Heart left ventricle (tissue), 16 donors: ENCODE data around the gene SLC1A7. TPM values are rescaled to one million over a fixed set of nuclear protein-coding genes. Genes with fewer than 3 reads are reported as not detected.

Experiments used
- ATAC-seq, 4 donors: fragments of 200-7000 bp; cut with Tn5 transposase; one replicate each; pipeline ENCODE4 v1.9.1; 2020 to 2022; ENCODE audit warnings: moderate library complexity in 4 of 4, mild to moderate bottlenecking in 3 of 4, moderate number of reproducible peaks in 1 of 4
- DNase-seq, 5 donors: peaks; one replicate each; pipeline ENCODE4 v3.0.0-alpha.2; 2020
- H3K27ac ChIP-seq, 12 donors: fragments of 200-600 bp; sonication (generic) in 4 of 12; one replicate each; pipeline versions ENCODE4 v1.5.0 to v1.8.0; 2016 to 2022; ENCODE audit warnings: mild to moderate bottlenecking in 2 of 12
- H3K27me3 ChIP-seq, 9 donors: fragments of 200-600 bp; sonication (generic) in 2 of 9; one replicate each; pipeline versions ENCODE4 v1.5.1 to v1.8.0; 2016 to 2022; ENCODE audit warnings: mild to moderate bottlenecking in 3 of 9
- H3K36me3 ChIP-seq, 9 donors: fragments of 200-600 bp; sonication (generic) in 2 of 9; one replicate each; pipeline versions ENCODE4 v1.5.0 to v1.8.0; 2018 to 2022; ENCODE audit warnings: mild to moderate bottlenecking in 2 of 9
- H3K4me1 ChIP-seq, 12 donors: fragments of 200-600 bp; sonication (generic) in 4 of 12; one replicate each; pipeline versions ENCODE4 v1.5.0 to v1.8.0; 2016 to 2022; ENCODE audit warnings: mild to moderate bottlenecking in 3 of 12
- H3K4me3 ChIP-seq, 12 donors: fragments of 200-600 bp; sonication (generic) in 4 of 12; one replicate each; pipeline versions ENCODE4 v1.5.0 to v1.8.0; 2017 to 2022; ENCODE audit warnings: mild to moderate bottlenecking in 9 of 12, moderate library complexity in 4 of 12
- H3K9me3 ChIP-seq, 12 donors: fragments of 200-600 bp; sonication (generic) in 4 of 12; one replicate each; pipeline versions ENCODE4 v1.5.0 to v1.8.0; 2016 to 2022; ENCODE audit warnings: mild to moderate bottlenecking in 1 of 12
- CTCF ChIP-seq, 12 donors: fragments of 200-600 bp; sonication (generic) in 4 of 12; IDR thresholded peaks; one replicate each; pipeline versions ENCODE4 v1.5.0 to v1.8.0; 2018 to 2022; ENCODE audit warnings: antibody characterized with exemption in 12 of 12, mild to moderate bottlenecking in 5 of 12
- POLR2A ChIP-seq, 2 donors: fragments of 450-650 bp; IDR thresholded peaks; one replicate each; pipeline ENCODE4 v1.6.1; 2017; ENCODE audit warnings: antibody characterized with exemption in 2 of 2, mild to moderate bottlenecking in 2 of 2, moderate library complexity in 2 of 2
- WGBS, 4 donors: extraction: QIAGEN DNeasy Blood & Tissue Kit in 2 of 4; methylation state at CpG; one replicate each; pipeline versions ENCODE4 v1.1.5 to v1.1.7; 2013 to 2018; 5-methylcytosine and 5-hydroxymethylcytosine counted together
- intact Hi-C, 10 donors: fragments of 100-400 bp; cut with DNase I; formaldehyde crosslinking; loops; one replicate each; pipeline versions ENCODE4 v1.11.1 to v1.14.2; 2022
- polyA plus RNA-seq, 2 donors: library from polyadenylated mRNA; stranded (reverse); fragments of 200-250 nt; gene quantifications; one replicate each; pipeline ENCODE4 v1.2.3, GENCODE V29; 2013
- total RNA-seq, 9 donors: library from RNA; depleted of rRNA in 2 of 9; stranded (reverse); fragments of >200 nt in 2 of 9; fragmentation: NEBNext Ultra II Directional in 3 of 9; extraction: Animal tissue kit (Norgen Biotek cat#: 25700) in 3 of 9; gene quantifications; one replicate each; pipeline versions ENCODE4 v1.1.0 to v1.2.4, GENCODE V29; 2016 to 2023
- donor health status: ischemic (EF 13 %, LVEDD 7.1; RV severe dilation, severe dysfunction).
- donor health status: healthy with polysubstance abuse.
- donor health status: DM: no; HTN: yes; CAD: no.
- donor health status: DM: no; HTN: no; CAD: no.
- donor health status: ischemic (EF 25% LVEDD 6.9; RV normal size, moderate dysfunction).
- donor health status: ischemic (EF 25% LVEDD 5.7; RV mildly dilated, moderate dysfunction).
- donor health status: healthy.
- donor health status: DM: yes; HTN: yes; CAD: no.
- donor health status: ischemic (EF 35%, LVEDD 5.7; RV mildly dilated, moderate dysfunction).
- donor health status: nonischemic (EF 11% LVEDD 7.7; RV severe dilation, severe dysfunction).
- donor health status: DM: yes; HTN: yes; CAD: no.
- donor health status: PGD.
- donor health status: ischemic (EF 29% LVEDD 5.4; RV normal size, mild dysfunction).
- donor health status: nonischemic (EF 23%, LVEDD 6.1; RV moderate dilation, normal function).

Gene SLC1A7
- total and polyA plus RNA-seq, 11 donors = 0.07 to 1.1 (median 0.33) TPM; not detected in 2

- H3K4me1 ChIP-seq = peaks cover 0 to 19% (median 6%) of the 10 kb centered on the region in 12 donors
- H3K36me3 ChIP-seq = no peaks in the 10 kb centered on the region
- peak in 1 of 4 donors; percentile 7 for ATAC-seq
- WGBS, 4 donors = 72 to 89% (median 74%) methylated on average over 3 of the region's 3 CpGs
- no peaks in the 10 kb centered on the region for H3K27me3 ChIP-seq
- intact Hi-C loops = loop anchor here in 8 of 10 donors (1.0 to 10.0 kb wide), 12 partner anchors 38 to 488 kb away; partner anchors contain the start of genes PODN (in 2 of the 8), COA7 (in 1 of the 8), CZIB (in 1 of the 8) and ECHDC2 (in 1 of the 8)
- DNase-seq = no peak
- no peak overlapping the region for H3K4me3 ChIP-seq
- TF ChIP-seq POLR2A (IDR thresholded peaks at IDR 0.05) = no peak
- no peak for TF ChIP-seq CTCF (IDR thresholded peaks at IDR 0.05)
- peaks cover 0 to 2% (median 0%) of the 10 kb centered on the region in 12 donors for H3K9me3 ChIP-seq
- peak overlapping the region in 4 of 12 donors; percentile 16 to 45 (median 36) for H3K27ac ChIP-seq
These were observed 40.3 kb upstream of the SLC1A7 start for GRCh38 chr1:53182716-53183094.

GRCh38 chr1:53182111-53182593, 39.7 kb upstream of the SLC1A7 start:
- H3K4me1 ChIP-seq = peaks cover 0 to 23% (median 6%) of the 10 kb centered on the region in 12 donors
- intact Hi-C loops = loop anchor here in 8 of 10 donors (1.0 to 10.0 kb wide), 12 partner anchors 38 to 487 kb away; partner anchors contain the start of genes PODN (in 2 of the 8), COA7 (in 1 of the 8), CZIB (in 1 of the 8) and ECHDC2 (in 1 of the 8)
- DNase-seq = peak; percentile 75 to 87 (median 80)
- TF ChIP-seq POLR2A (IDR thresholded peaks at IDR 0.05) (no peak), CTCF (IDR thresholded peaks at IDR 0.05) (peak; percentile 77 to 94 (median 89))
- peak in 3 of 4 donors; percentile 31 to 75 (median 60) for ATAC-seq
- H3K27me3 ChIP-seq = no peaks in the 10 kb centered on the region
- 16 to 19% (median 17%) methylated on average over 16 of the region's 16 CpGs for WGBS, 4 donors
- H3K36me3 ChIP-seq = no peaks in the 10 kb centered on the region
- H3K27ac ChIP-seq = peak overlapping the region in 3 of 12 donors; percentile 16 to 45 (median 32)
- H3K9me3 ChIP-seq = peaks cover 0 to 2% (median 0%) of the 10 kb centered on the region in 12 donors
- no peak overlapping the region for H3K4me3 ChIP-seq

GRCh38 chr1:53180951-53181350, 38.5 kb upstream of the SLC1A7 start:
- Histone ChIP-seq H3K36me3 (no peaks in the 10 kb centered on the region), H3K9me3 (peaks cover 0 to 2% (median 0%) of the 10 kb centered on the region in 12 donors), H3K4me3 (no peak overlapping the region), H3K27ac (no peak overlapping the region), H3K27me3 (no peaks in the 10 kb centered on the region), H3K4me1 (peaks cover 0 to 33% (median 9%) of the 10 kb centered on the region in 12 donors)
- no peak for TF ChIP-seq POLR2A (IDR thresholded peaks at IDR 0.05)
- TF ChIP-seq CTCF (IDR thresholded peaks at IDR 0.05) = no peak
- DNase-seq (no peak), ATAC-seq (no peak)
- intact Hi-C loops = loop anchor here in 8 of 10 donors (5.0 to 10.0 kb wide), 11 partner anchors 116 to 486 kb away; partner anchors contain the start of genes PODN (in 2 of the 8), COA7 (in 1 of the 8), ECHDC2 (in 1 of the 8) and SCP2 (in 1 of the 8)
- 92 to 100% (median 96%) methylated on average over 3 to 5 of the region's 5 CpGs for WGBS, 4 donors

- H3K4me1 ChIP-seq = peaks cover 0 to 35% (median 9%) of the 10 kb centered on the region in 12 donors
- 70 to 76% (median 74%) methylated on average over 2 of the region's 2 CpGs for WGBS, 4 donors
- no peak for TF ChIP-seq POLR2A (IDR thresholded peaks at IDR 0.05)
- TF ChIP-seq CTCF (IDR thresholded peaks at IDR 0.05) = no peak
- H3K4me3 ChIP-seq = no peak overlapping the region
- no peaks in the 10 kb centered on the region for H3K36me3 ChIP-seq
- H3K9me3 ChIP-seq = no peaks in the 10 kb centered on the region
- no peak for DNase-seq
- H3K27ac ChIP-seq = no peak overlapping the region
- H3K27me3 ChIP-seq = no peaks in the 10 kb centered on the region
- intact Hi-C loops = loop anchor here in 8 of 10 donors (5.0 to 10.0 kb wide), 11 partner anchors 115 to 485 kb away; partner anchors contain the start of genes PODN (in 2 of the 8), COA7 (in 1 of the 8), ECHDC2 (in 1 of the 8) and SCP2 (in 1 of the 8)
- ATAC-seq = no peak
These were observed 37.8 kb upstream of the SLC1A7 start for GRCh38 chr1:53180226-53180625.
